Measurements from ENCODE around the gene CFAP100. TPM values are rescaled to one million over a fixed set of nuclear protein-coding genes. Genes with fewer than 3 reads are reported as not detected.

The CFAP100 gene
- total and polyA plus RNA-seq, 2 experiments from 2014 or later: not detected

DNA sequence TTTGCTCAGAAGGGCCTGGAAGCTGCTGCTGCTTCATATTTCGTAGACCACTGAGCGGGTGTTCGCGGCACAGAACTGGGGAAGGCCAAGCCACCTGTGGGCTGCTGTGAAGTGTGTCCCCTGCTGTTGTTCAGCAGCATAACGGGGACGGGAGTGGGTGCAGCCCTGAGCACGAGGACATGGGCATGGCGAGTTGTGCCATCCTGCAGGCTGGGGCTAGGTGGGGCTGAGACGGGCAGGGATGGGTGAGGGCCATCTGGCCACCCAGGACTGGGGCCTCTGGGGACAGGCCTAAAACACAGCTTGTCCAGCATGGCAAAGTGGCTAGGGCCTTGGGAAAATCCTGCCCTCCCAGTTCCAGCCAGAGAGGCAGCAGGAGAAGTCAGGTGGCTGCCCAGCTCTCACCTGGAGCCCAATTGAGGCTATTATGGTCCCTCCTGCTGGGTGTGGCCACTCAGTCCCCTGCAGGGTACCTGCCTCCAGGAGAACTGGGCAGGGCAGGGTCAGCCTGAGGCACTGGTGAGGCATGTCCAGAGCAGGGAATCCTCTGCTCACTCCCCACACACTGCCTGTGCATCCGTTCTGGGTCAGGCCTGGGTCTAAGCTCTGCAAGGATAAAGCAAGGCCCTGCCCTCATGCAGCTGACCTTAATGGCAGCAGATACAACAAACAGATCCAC lies 29.5 kb downstream of the CFAP100 start:
- H3K27ac ChIP-seq: no peak overlapping the region
- no peaks in the 10 kb centered on the region for H3K9me3 ChIP-seq (ENCODE audit: low read depth)
- no peak for TF ChIP-seq CTCF (IDR thresholded peaks at IDR 0.05; ENCODE audit: low read depth, low read length)
- no peaks in the 10 kb centered on the region for H3K4me1 ChIP-seq (ENCODE audit: low read depth)
- no peak overlapping the region for H3K4me3 ChIP-seq
- no peaks in the 10 kb centered on the region for H3K27me3 ChIP-seq
- H3K36me3 ChIP-seq: no peaks in the 10 kb centered on the region
- no peak for DNase-seq (ENCODE audit: low read depth in 1 of 2, low spot score in 1 of 2)

GRCh38 chr3:126424751-126425150 lies 30.0 kb downstream of the CFAP100 start:
- Histone ChIP-seq H3K27ac (no peak overlapping the region), H3K36me3 (no peaks in the 10 kb centered on the region), H3K4me3 (no peak overlapping the region), H3K27me3 (no peaks in the 10 kb centered on the region), H3K4me1 (ENCODE audit: low read depth) (no peaks in the 10 kb centered on the region), H3K9me3 (ENCODE audit: low read depth) (no peaks in the 10 kb centered on the region)
- TF ChIP-seq CTCF (IDR thresholded peaks at IDR 0.05; ENCODE audit: low read depth, low read length): no peak
- DNase-seq (ENCODE audit: low read depth in 1 of 2, low spot score in 1 of 2): no peak

GRCh38 chr3:126431103-126431534 lies 36.4 kb downstream of the CFAP100 start:
- Histone ChIP-seq H3K27ac (no peak overlapping the region), H3K9me3 (ENCODE audit: low read depth) (no peaks in the 10 kb centered on the region), H3K4me1 (ENCODE audit: low read depth) (no peaks in the 10 kb centered on the region), H3K27me3 (no peaks in the 10 kb centered on the region), H3K4me3 (no peak overlapping the region), H3K36me3 (no peaks in the 10 kb centered on the region)
- DNase-seq (ENCODE audit: low read depth in 1 of 2, low spot score in 1 of 2): no peak
- TF ChIP-seq CTCF (IDR thresholded peaks at IDR 0.05; ENCODE audit: low read depth, low read length): no peak

GRCh38 chr3:126432361-126433104 lies 37.8 kb downstream of the CFAP100 start:
- no peaks in the 10 kb centered on the region for H3K9me3 ChIP-seq (ENCODE audit: low read depth)
- no peak overlapping the region for H3K27ac ChIP-seq
- no peak overlapping the region for H3K4me3 ChIP-seq
- peaks cover 3% of the 10 kb centered on the region for H3K36me3 ChIP-seq
- no peaks in the 10 kb centered on the region for H3K27me3 ChIP-seq
- H3K4me1 ChIP-seq (ENCODE audit: low read depth): no peaks in the 10 kb centered on the region
- TF ChIP-seq CTCF (IDR thresholded peaks at IDR 0.05; ENCODE audit: low read depth, low read length): no peak
- no peak for DNase-seq (ENCODE audit: low read depth in 1 of 2, low spot score in 1 of 2)

DNA sequence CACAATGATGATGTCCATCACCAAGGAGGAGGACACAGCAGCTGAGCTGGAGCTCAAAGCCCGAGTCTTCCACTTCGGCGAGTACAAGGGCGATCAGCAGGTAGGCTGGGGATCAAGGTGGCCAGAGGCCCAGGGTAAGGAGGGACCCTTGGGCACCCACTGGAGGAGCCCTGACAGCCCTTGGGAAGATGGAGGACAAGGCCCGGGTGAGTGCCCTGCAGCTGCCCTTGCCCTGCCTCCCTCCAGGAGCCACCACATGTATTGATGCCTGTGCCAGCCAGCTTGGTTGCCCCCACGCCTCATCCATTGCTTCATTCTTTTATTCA lies 38.4 kb downstream of the CFAP100 start:
- DNase-seq (ENCODE audit: low read depth in 1 of 2, low spot score in 1 of 2): no peak
- Histone ChIP-seq H3K27ac (no peak overlapping the region), H3K27me3 (no peaks in the 10 kb centered on the region), H3K4me3 (no peak overlapping the region), H3K36me3 (peaks cover 7% of the 10 kb centered on the region), H3K9me3 (ENCODE audit: low read depth) (no peaks in the 10 kb centered on the region), H3K4me1 (ENCODE audit: low read depth) (no peaks in the 10 kb centered on the region)
- TF ChIP-seq CTCF (IDR thresholded peaks at IDR 0.05; ENCODE audit: low read depth, low read length): no peak
